HuH-7 (cell line): ENCODE results near the gene HOXA1.

Experiments
- DNase-seq: peaks from one replicate; pipeline ENCODE4 v3.0.0; 2011; ENCODE audit warnings: low spot score

The HOXA1 gene

GRCh38 chr7:27131390-27131819 lies 35.6 kb upstream of the HOXA1 start:
- DNase-seq, result no peak

- DNase-seq, result peak; percentile 93
These were observed 35.0 kb upstream of the HOXA1 start, which contains the start of gene HOXA4 for GRCh38 chr7:27130540-27131389. HOXA4 (minus strand) TSS chr7:27130757; CDS start chr7:27130733, 24 bp downstream.

- DNase-seq, result no peak
These were observed 34.1 kb upstream of the HOXA1 start for GRCh38 chr7:27129729-27130539.

- DNase-seq, result no peak
These were observed 33.3 kb upstream of the HOXA1 start for GRCh38 chr7:27128776-27129728.

- no peak for DNase-seq
These were observed 32.2 kb upstream of the HOXA1 start for GRCh38 chr7:27128034-27128433.

GRCh38 chr7:27126596-27127327 lies 31.0 kb upstream of the HOXA1 start:
- DNase-seq, result no peak

GRCh38 chr7:27125986-27126394 lies 30.2 kb upstream of the HOXA1 start:
- DNase-seq, result no peak

- no peak for DNase-seq
These were observed 29.3 kb upstream of the HOXA1 start for GRCh38 chr7:27124902-27125689.

- DNase-seq, result no peak
These were observed 28.5 kb upstream of the HOXA1 start for GRCh38 chr7:27124096-27124901.

GRCh38 chr7:27123477-27124053 lies 27.8 kb upstream of the HOXA1 start:
- DNase-seq, result no peak

GRCh38 chr7:27123007-27123476 lies 27.2 kb upstream of the HOXA1 start:
- DNase-seq, result no peak

- DNase-seq, result peak; percentile 73
These were observed 26.5 kb upstream of the HOXA1 start for GRCh38 chr7:27122077-27122910.

- no peak for DNase-seq
These were observed 25.9 kb upstream of the HOXA1 start for GRCh38 chr7:27121684-27122076.

- DNase-seq, result no peak
These were observed 23.7 kb upstream of the HOXA1 start for GRCh38 chr7:27119412-27119911.

GRCh38 chr7:27118580-27118979 lies 22.8 kb upstream of the HOXA1 start:
- no peak for DNase-seq

- DNase-seq, result no peak
These were observed 22.2 kb upstream of the HOXA1 start for GRCh38 chr7:27117887-27118491.
